H1 (cell line): ENCODE data around the gene CLDN9. TPM values are rescaled to one million over a fixed set of nuclear protein-coding genes. Genes with fewer than 3 reads are reported as not detected.

Source experiments
- CEBPB ChIP-seq: IDR thresholded peaks from 2 replicates; pipeline ENCODE4 v1.6.1; 2012; ENCODE audit warnings: low read depth, low read length
- CHD2 ChIP-seq: IDR thresholded peaks from 2 replicates; pipeline ENCODE4 v1.6.1; 2012; ENCODE audit warnings: low read length, improper control_type of control experiment
- CHD7 ChIP-seq: fragments of 300-600 bp; sonication (generic); IDR thresholded peaks from 2 replicates; pipeline ENCODE4 v1.7.1; 2012; ENCODE audit warnings: low read length, moderate library complexity, mild to moderate bottlenecking, inconsistent platforms; ENCODE audit not compliant: insufficient replicate concordance
- CTBP2 ChIP-seq: IDR thresholded peaks from 2 replicates; pipeline ENCODE4 v1.7.0; 2011; ENCODE audit warnings: borderline replicate concordance, mild to moderate bottlenecking, moderate library complexity, mixed read lengths, low read length; ENCODE audit not compliant: insufficient read depth, insufficient read length
- HDAC6 ChIP-seq: IDR thresholded peaks from one replicate; pipeline ENCODE4 v1.7.1; 2012; ENCODE audit warnings: low read depth, mild to moderate bottlenecking, inconsistent platforms, low read length, moderate library complexity
- KDM4A ChIP-seq: IDR thresholded peaks from one replicate; pipeline ENCODE4 v1.7.1; 2012; ENCODE audit warnings: low read depth, mild to moderate bottlenecking, moderate library complexity, low read length, inconsistent platforms; ENCODE audit not compliant: severe bottlenecking
- RXRA ChIP-seq: IDR thresholded peaks from 2 replicates; pipeline ENCODE4 v1.6.1; 2011; ENCODE audit warnings: low read depth, mild to moderate bottlenecking, low read length, moderate library complexity; ENCODE audit not compliant: insufficient read depth
- SAP30 ChIP-seq: fragments of 300-600 bp; sonication (generic); IDR thresholded peaks from 2 replicates; pipeline ENCODE4 v1.7.1; 2012; ENCODE audit warnings: low read length, moderate library complexity, mild to moderate bottlenecking, inconsistent platforms; ENCODE audit not compliant: insufficient read depth, insufficient replicate concordance
- TAF7 ChIP-seq: optimal IDR thresholded peaks from 2 replicates; pipeline ENCODE3; 2011; ENCODE audit warnings: low read depth, mild to moderate bottlenecking, inconsistent platforms, low read length, moderate library complexity, borderline replicate concordance
- TCF12 ChIP-seq: IDR thresholded peaks from 2 replicates; pipeline ENCODE4 v1.6.1; 2011; ENCODE audit warnings: low read depth, mild to moderate bottlenecking, low read length
- TEAD4 ChIP-seq: IDR thresholded peaks from 2 replicates; pipeline ENCODE4 v1.6.1; 2012; ENCODE audit warnings: low read depth, low read length, inconsistent platforms, mixed read lengths
- polyA plus RNA-seq, 7 experiments: library from polyadenylated mRNA; depleted of rRNA in 3 of 7; stranded (reverse) in 5 of 7; unstranded in 2 of 7; fragments of >200 nt in 5 of 7; fragments of 200-250 nt in 2 of 7; gene quantifications; 1 replicate in 5 of 7; 2 replicates in 1 of 7; 4 replicates in 1 of 7; pipeline versions ENCODE4 v1.2.1 to v1.2.3, GENCODE V29; 2011 to 2013; ENCODE audit warnings: missing spikeins in 2 of 7, mixed read lengths in 2 of 7
- total RNA-seq: library from RNA; stranded (reverse); fragmentation: NEBNext Ultra II Directional; extraction: Animal tissue kit (Norgen Biotek cat#: 25700); gene quantifications from 2 replicates; pipeline ENCODE4 v1.2.1, GENCODE V29; 2021

The CLDN9 gene
- total and polyA plus RNA-seq, 2 of the 8 experiments (the other 6 are each of a cell fraction or from before 2014, with no cell fraction given): 0.60 to 0.89 TPM

GRCh38 chr16:3059041-3059722 lies 46.5 kb downstream of the CLDN9 start (continued):
- TF ChIP-seq CHD7: no peak
- peak; percentile 82 for TF ChIP-seq TAF7
- TF ChIP-seq SAP30: no peak
- TF ChIP-seq CTBP2: no peak
- TF ChIP-seq TCF12: no peak
- no peak for TF ChIP-seq RXRA
- TF ChIP-seq HDAC6: no peak
- peak; percentile 68 for TF ChIP-seq TEAD4
- no peak for TF ChIP-seq CEBPB
- TF ChIP-seq CHD2: no peak
- peak; percentile 79 for TF ChIP-seq KDM4A
